ENCODE results near the gene SULT1A4.
"Not testable (repeated sequence)": the region's sequence is repeated elsewhere in the genome, so short reads cannot be mapped to it uniquely, and the experiment has no call there.

The SULT1A4 gene

DNA sequence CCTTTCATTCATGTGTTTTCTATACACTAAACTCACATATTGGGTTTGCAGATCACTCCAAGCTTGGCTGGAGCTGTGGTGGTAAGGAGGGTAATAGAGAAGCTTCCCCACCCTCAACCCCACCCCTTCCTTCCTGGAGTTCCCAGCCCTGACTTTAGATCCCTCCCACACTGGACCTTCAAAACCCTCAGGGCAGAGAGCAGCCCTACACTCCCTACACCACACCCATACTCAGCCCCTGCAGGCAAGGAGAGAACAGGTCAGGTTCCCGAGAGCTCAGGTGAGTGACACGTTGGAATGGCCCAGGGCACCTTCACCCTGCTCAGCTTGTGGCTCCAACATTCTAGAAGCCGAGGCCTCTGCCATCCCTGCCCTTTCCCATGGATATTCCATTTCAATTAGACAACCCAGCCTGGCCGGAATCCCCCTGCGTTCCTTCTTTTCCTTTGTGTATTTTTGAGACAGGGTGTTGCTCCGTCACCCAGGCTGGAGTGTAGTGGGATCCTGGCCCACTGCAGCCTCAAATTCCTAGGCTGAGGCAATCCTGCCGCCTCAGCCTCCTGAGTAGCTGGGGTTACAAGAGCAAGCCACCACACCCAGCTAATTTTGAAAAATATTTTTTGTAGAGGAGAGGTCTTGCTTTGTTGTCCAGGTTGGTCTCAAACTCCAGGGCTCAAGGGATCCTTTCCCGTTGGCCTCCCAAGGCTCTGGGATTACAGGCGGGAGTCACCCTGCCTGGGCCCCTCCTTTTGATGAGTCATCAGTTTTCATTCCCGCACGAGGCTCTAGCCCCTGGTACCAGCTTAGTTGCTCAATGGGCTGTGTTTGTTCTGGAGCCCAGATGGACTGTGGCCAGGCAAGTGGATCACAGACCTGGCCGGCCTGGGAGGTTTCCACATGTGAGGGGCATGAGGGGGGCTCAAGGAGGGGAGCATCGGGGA lies at the start of gene SULT1A4:
Gene SULT1A4, plus strand, starts transcription at position 208 of the 941 bp plus-strand sequence. CDS start 1,473 bp downstream, outside the sequence.
- not testable (repeated sequence) for DNase-seq

DNA sequence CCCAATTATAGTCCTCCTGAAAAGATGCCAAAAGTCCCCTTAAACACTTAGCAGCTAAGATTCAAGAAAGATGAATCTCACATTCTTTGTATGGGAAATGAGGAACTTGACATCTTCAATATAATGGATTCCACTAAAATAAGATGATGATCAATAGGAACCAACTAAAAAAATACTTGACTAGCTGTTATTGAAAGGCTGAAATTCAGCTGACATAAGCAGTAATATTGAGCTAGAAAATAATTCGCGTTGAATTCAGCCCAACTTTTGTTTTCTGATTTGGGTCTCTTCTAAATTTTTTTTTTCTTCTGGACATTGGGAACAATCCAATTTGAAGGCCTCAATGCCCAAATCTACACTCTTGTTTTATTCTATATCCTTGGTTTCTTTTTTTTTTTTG lies 36.1 kb upstream of the SULT1A4 start:
- not testable (repeated sequence) for DNase-seq

GRCh38 chr16:29425390-29425789 lies 34.3 kb upstream of the SULT1A4 start:
- DNase-seq, result not testable (repeated sequence)

- DNase-seq, result not testable (repeated sequence)
These were observed 6.0 kb upstream of the SULT1A4 start for GRCh38 chr16:29453754-29454153.

GRCh38 chr16:29454269-29454668 lies 5.4 kb upstream of the SULT1A4 start, which contains the start of the genes BOLA2 and SLX1B:
Gene BOLA2, minus strand, starts transcription at chr16:29454351. Its CDS starts 98 bp downstream, at chr16:29454253.
Gene SLX1B, plus strand, starts transcription at chr16:29454533.
- DNase-seq, result not testable (repeated sequence)

DNA sequence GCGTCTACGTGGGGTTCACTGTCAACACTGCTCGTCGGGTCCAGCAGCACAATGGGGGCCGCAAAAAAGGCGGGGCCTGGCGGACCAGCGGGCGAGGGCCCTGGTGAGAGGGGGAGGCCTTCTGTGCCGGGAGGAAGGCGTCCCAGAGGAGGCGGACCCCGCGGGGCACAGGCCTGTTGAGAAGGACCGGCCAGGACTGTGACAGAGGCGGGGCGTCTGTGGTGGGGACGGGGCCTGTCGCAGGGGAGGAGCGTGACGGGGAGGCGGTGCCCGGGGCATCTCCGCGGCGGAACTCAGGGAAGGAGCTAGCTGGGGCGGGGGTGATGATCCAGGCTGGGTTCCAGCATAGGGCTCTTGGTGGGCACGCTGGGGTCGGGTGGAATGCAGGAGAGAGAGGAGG lies 4.9 kb upstream of the SULT1A4 start:
- DNase-seq, result not testable (repeated sequence)

GRCh38 chr16:29457660-29458059 lies 2.1 kb upstream of the SULT1A4 start:
- DNase-seq, result not testable (repeated sequence)

DNA sequence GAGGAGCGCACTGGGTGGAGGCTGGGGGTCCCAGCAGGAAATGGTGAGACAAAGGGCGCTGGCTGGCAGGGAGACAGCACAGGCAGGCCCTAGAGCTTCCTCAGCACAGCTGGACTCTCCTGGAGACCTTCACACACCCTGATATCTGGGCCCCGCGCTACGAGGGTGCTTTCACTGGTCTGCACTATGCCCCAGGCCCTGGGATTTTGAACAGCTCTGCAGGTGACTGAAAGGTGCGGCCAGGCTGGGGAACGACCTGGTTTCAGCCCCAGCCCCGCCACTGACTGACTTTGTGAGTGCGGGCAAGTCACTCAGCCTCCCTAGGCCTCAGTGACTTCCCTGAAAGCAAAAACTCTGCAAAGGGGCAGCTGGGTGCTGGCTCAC lies 926 bp downstream of the SULT1A4 start:
- not testable (repeated sequence) for DNase-seq

GRCh38 chr16:29465985-29466824 lies 6.5 kb downstream of the SULT1A4 start:
- not testable (repeated sequence) for DNase-seq

DNA sequence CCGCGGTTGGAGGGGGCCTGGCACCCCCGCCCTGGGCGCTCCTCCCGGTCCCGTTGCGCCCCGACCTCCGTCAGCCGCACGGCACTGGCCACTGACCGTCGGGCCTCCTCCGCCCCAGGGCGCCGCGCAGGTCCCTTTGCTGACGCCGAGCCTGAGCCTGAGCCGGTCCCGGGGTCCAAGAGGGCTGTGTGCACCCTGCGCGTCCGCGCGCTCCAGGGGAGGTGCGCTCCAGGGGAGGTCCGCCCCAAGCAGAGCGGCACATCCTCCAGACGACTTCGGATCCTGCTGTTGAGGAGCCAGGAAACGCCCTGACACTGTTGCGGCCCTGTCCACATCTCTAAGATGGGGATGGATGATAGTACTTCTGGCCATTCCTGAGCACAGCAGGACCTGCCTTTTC lies 7.2 kb downstream of the SULT1A4 start:
- DNase-seq, result not testable (repeated sequence)

GRCh38 chr16:29467654-29468366 lies 8.1 kb downstream of the SULT1A4 start:
- not testable (repeated sequence) for DNase-seq

DNA sequence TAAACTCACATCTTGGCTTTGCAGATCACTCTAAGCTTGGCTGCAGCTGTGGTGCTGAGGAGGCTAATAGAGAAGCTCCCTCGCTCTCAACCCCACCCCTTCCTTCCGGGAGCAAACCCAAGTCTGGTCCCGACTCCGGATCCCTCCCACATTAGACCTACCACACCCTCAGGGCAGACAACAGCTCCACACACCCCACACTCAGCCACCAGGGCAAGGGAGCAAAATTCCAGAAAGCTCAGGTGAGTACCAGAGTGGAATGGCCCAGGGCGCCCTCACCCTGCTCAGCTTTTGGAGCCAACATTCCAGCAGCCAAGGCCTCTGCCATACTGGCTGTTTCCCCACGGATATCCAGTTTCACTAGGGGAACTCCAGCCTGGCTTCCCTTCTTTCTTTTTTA lies 9.9 kb downstream of the SULT1A4 start:
- not testable (repeated sequence) for DNase-seq

DNA sequence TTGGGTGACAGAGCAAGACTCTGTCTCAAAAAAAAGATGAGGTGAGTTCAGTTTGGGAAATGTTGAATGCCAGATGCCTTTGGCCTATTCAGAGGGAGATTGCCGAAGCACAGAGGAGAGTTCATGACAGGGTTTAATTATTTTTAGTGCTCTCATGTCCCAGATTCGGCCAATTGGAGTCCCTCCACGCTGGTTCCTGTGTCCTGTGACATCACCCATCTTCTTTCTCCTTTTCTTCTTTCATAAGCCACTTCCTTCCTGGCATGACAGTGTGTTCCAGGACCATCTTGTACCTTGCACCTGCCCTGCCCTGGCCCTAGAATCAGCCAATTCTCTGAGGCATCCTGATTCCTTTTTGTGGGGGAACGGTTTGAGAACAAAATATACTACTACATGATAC lies 12.4 kb downstream of the SULT1A4 start:
- DNase-seq, result not testable (repeated sequence)

GRCh38 chr16:29482276-29482675 lies 22.6 kb downstream of the SULT1A4 start:
- not testable (repeated sequence) for DNase-seq

DNA sequence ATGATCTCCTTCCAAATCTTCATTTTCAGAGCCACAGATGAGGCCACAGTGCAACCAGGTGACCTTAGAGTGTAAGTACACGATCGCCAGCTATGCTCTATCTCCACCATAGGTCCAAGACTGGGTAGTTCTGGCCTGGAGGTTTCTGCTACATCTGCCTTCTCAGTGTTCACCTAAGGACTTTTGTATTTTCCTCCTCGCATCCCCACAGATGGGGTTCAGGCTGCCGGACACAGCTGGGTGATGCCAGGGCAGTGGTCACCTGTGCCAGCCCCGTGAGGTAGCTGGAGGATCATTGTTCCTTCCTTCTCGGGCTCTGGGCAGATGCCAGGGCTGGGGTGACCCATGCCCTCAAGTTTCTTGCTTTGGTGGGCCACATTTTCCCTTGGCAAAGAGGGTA lies 46.6 kb downstream of the SULT1A4 start, which contains the start of gene NPIPB12:
Gene NPIPB12, minus strand, starts transcription at position 101 of the 400 bp plus-strand sequence.
- not testable (repeated sequence) for DNase-seq

All from NCI-H1105 treated with DMSO at 0.1 percent for 48 hours (cell line).